H1 (cell line): Measurements from ENCODE around the gene TRMT61B. TPM values are rescaled to one million over a fixed set of nuclear protein-coding genes. Genes with fewer than 3 reads are reported as not detected.

Experiments used
- CTCF ChIA-PET: fragments of 300-600 bp; sonication (Branson Sonifier 250); formaldehyde crosslinking; loops from one replicate; lab custom pipeline; 2021; ENCODE audit not compliant: partially characterized antibody; lab: Charles Lee
- POLR2A ChIA-PET: fragments of 300-600 bp; sonication (Branson Sonifier 250); formaldehyde crosslinking; loops from one replicate; lab custom pipeline; 2021; ENCODE audit warnings: inconsistent platforms; ENCODE audit not compliant: partially characterized antibody; lab: Charles Lee
- DNase-seq, 2 experiments: peaks; one replicate each; pipeline versions ENCODE4 v3.0.0 to v3.0.0-alpha.2; 2010 to 2022; ENCODE audit warnings: low spot score in 2 of 2, low read depth in 1 of 2, mixed read lengths in 1 of 2
- FAIRE-seq: peaks from 2 replicates; lab custom pipeline; 2011; peaks lifted over from hg19 to GRCh38; lab: Jason Lieb, UNC
- H2AFZ ChIP-seq: 2 replicates; pipeline ENCODE4 v1.8.1; 2012; ENCODE audit warnings: low read length, inconsistent platforms
- H2AK5ac ChIP-seq: 2 replicates; pipeline ENCODE4 v1.6.1; 2013; ENCODE audit warnings: low read depth, low read length
- H2BK120ac ChIP-seq: replicated peaks from 2 replicates; pipeline ENCODE3; 2013; ENCODE audit warnings: low read depth, low read length, inconsistent platforms
- H2BK12ac ChIP-seq: 2 replicates; pipeline ENCODE4 v1.6.1; 2013; ENCODE audit warnings: low read depth, low read length
- H2BK15ac ChIP-seq: 2 replicates; pipeline ENCODE4 v1.6.1; 2013; ENCODE audit warnings: low read length
- H2BK20ac ChIP-seq: 2 replicates; pipeline ENCODE4 v1.6.1; 2013; ENCODE audit warnings: low read length
- H2BK5ac ChIP-seq: 2 replicates; pipeline ENCODE4 v1.6.1; 2013; ENCODE audit warnings: low read depth, low read length
- H3K14ac ChIP-seq: 2 replicates; pipeline ENCODE4 v1.6.1; 2013; ENCODE audit warnings: inconsistent platforms; ENCODE audit not compliant: insufficient read length
- H3K18ac ChIP-seq: 2 replicates; pipeline ENCODE4 v1.6.1; 2013; ENCODE audit warnings: low read length; ENCODE audit errors: extremely low read depth
- H3K23ac ChIP-seq: 2 replicates; pipeline ENCODE4 v1.6.1; 2013; ENCODE audit warnings: inconsistent platforms; ENCODE audit not compliant: insufficient read length
- H3K23me2 ChIP-seq: 2 replicates; pipeline ENCODE4 v1.6.1; 2013; ENCODE audit warnings: low read depth, low read length
- H3K27ac ChIP-seq: 2 replicates; pipeline ENCODE4 v1.6.1; 2011; ENCODE audit warnings: low read depth, low read length, inconsistent platforms
- H3K27me3 ChIP-seq, 4 experiments: replicated peaks in 1 of 4; 1 replicate in 1 of 4; 2 replicates in 3 of 4; pipeline versions ENCODE4 v1.6.1 to v1.8.1; 2011 to 2013; ENCODE audit warnings: low read length in 3 of 4, mild to moderate bottlenecking in 3 of 4, inconsistent platforms in 2 of 4, mixed read lengths in 2 of 4, moderate library complexity in 1 of 4; ENCODE audit not compliant: control insufficient read depth in 3 of 4, insufficient read depth in 3 of 4; ENCODE audit errors: extremely low read depth in 1 of 4
- H3K36me3 ChIP-seq, 4 experiments: 2 replicates each; pipeline versions ENCODE4 v1.6.1 to v1.8.1; 2011 to 2013; ENCODE audit warnings: mild to moderate bottlenecking in 4 of 4, low read length in 3 of 4, moderate library complexity in 2 of 4, control low read depth in 1 of 4, inconsistent platforms in 1 of 4; ENCODE audit not compliant: insufficient read depth in 4 of 4, control insufficient read depth in 2 of 4
- H3K4ac ChIP-seq: replicated peaks from 2 replicates; pipeline ENCODE3; 2013; ENCODE audit warnings: low read length, low read depth, mixed read lengths, inconsistent platforms; ENCODE audit not compliant: insufficient read length
- H3K4me1 ChIP-seq, 4 experiments: replicated peaks in 1 of 4; 1 replicate in 1 of 4; 2 replicates in 3 of 4; pipeline versions ENCODE4 v1.6.1 to v1.8.1; 2011 to 2013; ENCODE audit warnings: low read length in 3 of 4, inconsistent platforms in 2 of 4, mixed read lengths in 1 of 4; ENCODE audit not compliant: insufficient read depth in 4 of 4, control insufficient read depth in 3 of 4
- H3K4me2 ChIP-seq, 2 experiments: 2 replicates each; pipeline versions ENCODE4 v1.6.1 to v1.8.1; 2011 to 2013; ENCODE audit warnings: low read depth in 2 of 2, low read length in 2 of 2, control low read depth in 1 of 2, inconsistent platforms in 1 of 2, mild to moderate bottlenecking in 1 of 2; ENCODE audit not compliant: insufficient read depth in 1 of 2
- H3K4me3 ChIP-seq, 4 experiments: fragments of 200-600, 300-600 bp in 1 of 4; sonication (generic), shearing (Covaris generic), sonication (Bioruptor Twin) in 1 of 4; 2 replicates each; pipeline versions ENCODE4 v1.5.1 to v1.8.1; 2011 to 2016; ENCODE audit warnings: low read length in 4 of 4, low read depth in 3 of 4, control low read depth in 2 of 4, inconsistent platforms in 2 of 4, mild to moderate bottlenecking in 2 of 4, mixed read lengths in 1 of 4, moderate library complexity in 1 of 4; ENCODE audit not compliant: insufficient read depth in 2 of 4; ENCODE audit errors: extremely low read depth in 1 of 4
- H3K56ac ChIP-seq: replicated peaks from 2 replicates; pipeline ENCODE3; 2013; ENCODE audit warnings: low read depth, mild to moderate bottlenecking, mixed read lengths, low read length, inconsistent platforms; ENCODE audit not compliant: insufficient read length
- H3K79me1 ChIP-seq: 2 replicates; pipeline ENCODE4 v1.6.1; 2013; ENCODE audit warnings: low read depth, low read length, control low read depth
- H3K79me2 ChIP-seq, 2 experiments: 2 replicates each; pipeline versions ENCODE4 v1.6.1 to v1.8.1; 2012 to 2013; ENCODE audit warnings: low read length in 2 of 2, mild to moderate bottlenecking in 2 of 2, inconsistent platforms in 1 of 2; ENCODE audit not compliant: insufficient read depth in 2 of 2, control insufficient read depth in 1 of 2
- H3K9ac ChIP-seq, 4 experiments: replicated peaks in 1 of 4; 1 replicate in 1 of 4; 2 replicates in 3 of 4; pipeline versions ENCODE4 v1.6.1 to v1.8.1; 2011 to 2013; ENCODE audit warnings: low read depth in 3 of 4, low read length in 3 of 4, control low read depth in 2 of 4, mild to moderate bottlenecking in 2 of 4, moderate library complexity in 2 of 4, inconsistent platforms in 1 of 4; ENCODE audit errors: extremely low read depth in 1 of 4
- H3K9me3 ChIP-seq, 2 experiments: 2 replicates each; pipeline versions ENCODE4 v1.6.1 to v1.8.1; 2012 to 2013; ENCODE audit warnings: mild to moderate bottlenecking in 2 of 2, moderate library complexity in 2 of 2, control low read depth in 1 of 2, inconsistent platforms in 1 of 2, low read depth in 1 of 2, low read length in 1 of 2, mixed read lengths in 1 of 2; ENCODE audit not compliant: insufficient read depth in 2 of 2
- H4K20me1 ChIP-seq, 2 experiments: replicated peaks in 1 of 2; 2 replicates each; pipeline versions ENCODE3 to v1.8.1; 2011 to 2013; ENCODE audit warnings: inconsistent platforms in 2 of 2, low read length in 2 of 2, mild to moderate bottlenecking in 1 of 2; ENCODE audit not compliant: insufficient read depth in 2 of 2, control insufficient read depth in 1 of 2
- H4K5ac ChIP-seq: 2 replicates; pipeline ENCODE4 v1.6.1; 2013; ENCODE audit warnings: low read length, low read depth, mixed read lengths, inconsistent platforms; ENCODE audit not compliant: insufficient read length
- H4K8ac ChIP-seq: 2 replicates; pipeline ENCODE4 v1.8.0; 2013; ENCODE audit warnings: mild to moderate bottlenecking, moderate library complexity, low read length, inconsistent platforms; ENCODE audit not compliant: insufficient read depth; ENCODE audit errors: extremely low read depth
- H4K91ac ChIP-seq: replicated peaks from 2 replicates; pipeline ENCODE3; 2013; ENCODE audit warnings: low read length, mixed read lengths, inconsistent platforms; ENCODE audit not compliant: insufficient read length
- PHF8 ChIP-seq: fragments of 200-600 bp; sonication (generic); conservative IDR thresholded peaks from 2 replicates; pipeline ENCODE4 v1.7.1; 2012; ENCODE audit warnings: low read depth, mild to moderate bottlenecking, inconsistent platforms, low read length, moderate library complexity
- WGBS, 2 experiments: shearing (Covaris generic) in 1 of 2; methylation state at CpG; one replicate each; pipeline versions ENCODE4 v1.1.6 to v1.1.7; 2013 to 2015; ENCODE audit warnings: low lambda C conversion rate in 2 of 2, mixed read lengths in 2 of 2, inconsistent platforms in 1 of 2, low coverage in 1 of 2, missing lambda C conversion rate in 1 of 2; ENCODE audit not compliant: insufficient replicate concordance in 2 of 2, insufficient coverage in 1 of 2, insufficient read length in 1 of 2; ENCODE audit errors: extremely low coverage in 1 of 2, missing lambda C conversion rate in 1 of 2; 5-methylcytosine and 5-hydroxymethylcytosine counted together
- polyA plus RNA-seq, 7 experiments: library from polyadenylated mRNA; depleted of rRNA in 3 of 7; stranded (reverse) in 5 of 7; unstranded in 2 of 7; fragments of >200 nt in 5 of 7; fragments of 200-250 nt in 2 of 7; gene quantifications; 1 replicate in 5 of 7; 2 replicates in 1 of 7; 4 replicates in 1 of 7; pipeline versions ENCODE4 v1.2.1 to v1.2.3, GENCODE V29; 2011 to 2013; ENCODE audit warnings: missing spikeins in 2 of 7, mixed read lengths in 2 of 7
- total RNA-seq: library from RNA; stranded (reverse); fragmentation: NEBNext Ultra II Directional; extraction: Animal tissue kit (Norgen Biotek cat#: 25700); gene quantifications from 2 replicates; pipeline ENCODE4 v1.2.1, GENCODE V29; 2021

TRMT61B gene
- total and polyA plus RNA-seq, 2 of the 8 experiments (the other 6 are each of a cell fraction or from before 2014, with no cell fraction given): 10.4 to 27.8 TPM

- Histone ChIP-seq H3K27me3 (no peaks in the 10 kb centered on the region; a peak in 1 of 7 replicates), H3K9me3 (no peaks in the 10 kb centered on the region), H3K9ac (no peak overlapping the region), H3K23ac (no peak overlapping the region), H3K79me1 (no peaks in the 10 kb centered on the region; the same call in 1 of the 2 replicates), H3K36me3 (peaks cover 0 to 4% (median 2%) of the 10 kb centered on the region in 4 experiments; a peak in 5 of 8 replicates), H2AK5ac (no peak overlapping the region), H3K4me1 (peaks cover 0 to 3% (median 3%) of the 10 kb centered on the region in 4 experiments; a peak in 4 of 7 replicates), H3K27ac (no peak overlapping the region), H2BK20ac (no peak overlapping the region), H4K20me1 (peaks cover 18 to 45% of the 10 kb centered on the region in 2 experiments), H3K56ac (no peak overlapping the region), H3K14ac (no peak overlapping the region), H3K4ac (no peak overlapping the region), H3K4me3 (peak overlapping the region; percentile 20 to 99 (median 96); a peak in 5 of 8 replicates), H2AFZ (no peak overlapping the region), H2BK15ac (no peak overlapping the region), H2BK5ac (no peak overlapping the region), H3K79me2 (peaks cover 70 to 74% of the 10 kb centered on the region in 2 experiments), H4K5ac (no peak overlapping the region), H4K8ac (no peak overlapping the region), H3K18ac (no peak overlapping the region), H4K91ac (no peak overlapping the region), H2BK12ac (no peak overlapping the region), H2BK120ac (no peak overlapping the region), H3K4me2 (peak overlapping the region; percentile 73 to 93), H3K23me2 (0 out of 2 replicates have a peak, but pooled peaks cover 2% of the 10 kb centered on the region)
- no peak for FAIRE-seq
- WGBS, 2 experiments: 53% methylated on average over 2 of the region's 2 CpGs; no CpG with 5 or more reads in 1 of the 2 experiments
- CTCF ChIA-PET: interaction anchor here (0.6 to 2.2 kb wide), 4 partner anchors 15 to 76 kb away, joined by 3 to 9 read pairs (median 3); partner anchors contain the start of gene TRMT61B
- TF ChIP-seq PHF8: no peak
- POLR2A ChIA-PET: interaction anchor here (1.7 to 6.1 kb wide), 7 partner anchors 8 to 302 kb away, joined by 4 to 63 read pairs (median 11); partner anchors contain the start of gene TRMT61B
- DNase-seq: no peak
Measured at GRCh38 chr2:28896906-28897305, 26.8 kb upstream of the TRMT61B start.
